K562 (cell line): ENCODE results near the gene VPS16. TPM values are rescaled to one million over a fixed set of nuclear protein-coding genes. Genes with fewer than 3 reads are reported as not detected.

Experiments used
- polyA plus RNA-seq, 8 experiments: library from polyadenylated mRNA; depleted of rRNA in 4 of 8; stranded (reverse) in 5 of 8; unstranded in 3 of 8; fragments of >200 nt; fragmentation: Nextera tagmentation in 2 of 8; fragmentation: Illumina TruSeq in 1 of 8; extraction: Ambion mirVana in 2 of 8; extraction: Trizol in 1 of 8; gene quantifications; 2 replicates each; pipeline versions ENCODE4 v1.2.1 to v1.2.3, GENCODE V29; 2011 to 2014; ENCODE audit warnings: inconsistent platforms in 1 of 8, missing spikeins in 1 of 8
- total RNA-seq, 7 experiments: library from RNA; depleted of rRNA in 6 of 7; stranded (reverse); fragments of >200 nt in 6 of 7; fragmentation: Illumina TruSeq in 2 of 7; extraction: Trizol in 2 of 7; gene quantifications; 2 replicates each; pipeline versions ENCODE4 v1.2.1 to v1.2.3, GENCODE V29; 2011 to 2021; ENCODE audit warnings: low replicate concordance in 1 of 7

Gene VPS16
- total and polyA plus RNA-seq, 9 of the 15 experiments (the other 6 are each of a cell fraction or from before 2014, with no cell fraction given), result 6.8 to 24.7 (median 14.0) TPM

Other genes with a start within 250 kb of the VPS16 start
Only the 7 nearest of the 12 such genes appear.
- 168 and 199 TPM in 2 replicates for gene IDH3B, start 176.5 kb upstream of the VPS16 start, total RNA-seq (2014; rRNA removed)
- gene IDH3B, start 176.5 kb upstream of the VPS16 start, total RNA-seq (2014; rRNA removed; fragmentation: Illumina TruSeq; extraction: Trizol), result 122 and 130 TPM in 2 replicates
- gene IDH3B, start 176.5 kb upstream of the VPS16 start, total RNA-seq (2015; rRNA removed; fragmentation: Illumina TruSeq; extraction: Trizol), result 130 and 133 TPM in 2 replicates
- 148 and 157 TPM in 2 replicates for gene IDH3B, start 176.5 kb upstream of the VPS16 start, total RNA-seq (2021)
- 224 and 343 TPM in 2 replicates for gene IDH3B, start 176.5 kb upstream of the VPS16 start, polyA plus RNA-seq (2011; rRNA removed)
- 151 and 155 TPM in 2 replicates for gene IDH3B, start 176.5 kb upstream of the VPS16 start, polyA plus RNA-seq (2014; fragmentation: Illumina TruSeq; extraction: Trizol)
- gene IDH3B, start 176.5 kb upstream of the VPS16 start, polyA plus RNA-seq (2014; fragmentation: Nextera tagmentation; extraction: Ambion mirVana), result 10 to 100 TPM; 91.7 to 92.3 TPM
- 196 and 222 TPM in 2 replicates for gene IDH3B, start 176.5 kb upstream of the VPS16 start, polyA plus RNA-seq (2014; rRNA removed)
- gene EBF4, start 148.0 kb upstream of the VPS16 start, total RNA-seq (2014; rRNA removed), result 0.09 TPM in 1 of 2 replicates, not detected in the other
- not detected in 2 replicates for gene EBF4, start 148.0 kb upstream of the VPS16 start, total RNA-seq (2014; rRNA removed; fragmentation: Illumina TruSeq; extraction: Trizol)
- gene EBF4, start 148.0 kb upstream of the VPS16 start, total RNA-seq (2015; rRNA removed; fragmentation: Illumina TruSeq; extraction: Trizol), result not detected in 2 replicates
- gene EBF4, start 148.0 kb upstream of the VPS16 start, total RNA-seq (2021), result not detected in 2 replicates
- 0.04 TPM in 1 of 2 replicates, not detected in the other for gene EBF4, start 148.0 kb upstream of the VPS16 start, polyA plus RNA-seq (2011; rRNA removed)
- not detected in 2 replicates for gene EBF4, start 148.0 kb upstream of the VPS16 start, polyA plus RNA-seq (2014; fragmentation: Illumina TruSeq; extraction: Trizol)
- not detected for gene EBF4, start 148.0 kb upstream of the VPS16 start, polyA plus RNA-seq (2014; fragmentation: Nextera tagmentation; extraction: Ambion mirVana)
- gene EBF4, start 148.0 kb upstream of the VPS16 start, polyA plus RNA-seq (2014; rRNA removed), result not detected in 2 replicates
- 0.32 and 0.41 TPM in 2 replicates for gene CPXM1, start 40.1 kb upstream of the VPS16 start, total RNA-seq (2014; rRNA removed)
- gene CPXM1, start 40.1 kb upstream of the VPS16 start, total RNA-seq (2014; rRNA removed; fragmentation: Illumina TruSeq; extraction: Trizol), result 0.07 and 0.13 TPM in 2 replicates
- 0.04 TPM in 1 of 2 replicates, not detected in the other for gene CPXM1, start 40.1 kb upstream of the VPS16 start, total RNA-seq (2015; rRNA removed; fragmentation: Illumina TruSeq; extraction: Trizol)
- 0.47 and 0.49 TPM in 2 replicates for gene CPXM1, start 40.1 kb upstream of the VPS16 start, total RNA-seq (2021)
- gene CPXM1, start 40.1 kb upstream of the VPS16 start, polyA plus RNA-seq (2011; rRNA removed), result 1.1 and 4.5 TPM in 2 replicates
- gene CPXM1, start 40.1 kb upstream of the VPS16 start, polyA plus RNA-seq (2014; fragmentation: Illumina TruSeq; extraction: Trizol), result 0.45 and 0.50 TPM in 2 replicates
- gene CPXM1, start 40.1 kb upstream of the VPS16 start, polyA plus RNA-seq (2014; fragmentation: Nextera tagmentation; extraction: Ambion mirVana), result not detected
- 0.28 and 0.37 TPM in 2 replicates for gene CPXM1, start 40.1 kb upstream of the VPS16 start, polyA plus RNA-seq (2014; rRNA removed)
- gene C20orf141, start 25.8 kb upstream of the VPS16 start, total RNA-seq (2014; rRNA removed), result not detected in 2 replicates
- not detected in 2 replicates for gene C20orf141, start 25.8 kb upstream of the VPS16 start, total RNA-seq (2014; rRNA removed; fragmentation: Illumina TruSeq; extraction: Trizol)
- not detected in 2 replicates for gene C20orf141, start 25.8 kb upstream of the VPS16 start, total RNA-seq (2015; rRNA removed; fragmentation: Illumina TruSeq; extraction: Trizol)
- gene C20orf141, start 25.8 kb upstream of the VPS16 start, total RNA-seq (2021), result not detected in 2 replicates
- gene C20orf141, start 25.8 kb upstream of the VPS16 start, polyA plus RNA-seq (2011; rRNA removed), result not detected in 2 replicates
- not detected in 2 replicates for gene C20orf141, start 25.8 kb upstream of the VPS16 start, polyA plus RNA-seq (2014; fragmentation: Illumina TruSeq; extraction: Trizol)
- not detected for gene C20orf141, start 25.8 kb upstream of the VPS16 start, polyA plus RNA-seq (2014; fragmentation: Nextera tagmentation; extraction: Ambion mirVana)
- not detected in 2 replicates for gene C20orf141, start 25.8 kb upstream of the VPS16 start, polyA plus RNA-seq (2014; rRNA removed)
- not detected in 2 replicates for gene TMEM239, start 24.4 kb upstream of the VPS16 start, total RNA-seq (2014; rRNA removed)
- gene TMEM239, start 24.4 kb upstream of the VPS16 start, total RNA-seq (2014; rRNA removed; fragmentation: Illumina TruSeq; extraction: Trizol), result not detected in 2 replicates
- not detected in 2 replicates for gene TMEM239, start 24.4 kb upstream of the VPS16 start, total RNA-seq (2015; rRNA removed; fragmentation: Illumina TruSeq; extraction: Trizol)
- not detected in 2 replicates for gene TMEM239, start 24.4 kb upstream of the VPS16 start, total RNA-seq (2021)
- gene TMEM239, start 24.4 kb upstream of the VPS16 start, polyA plus RNA-seq (2011; rRNA removed), result not detected in 2 replicates
- not detected in 2 replicates for gene TMEM239, start 24.4 kb upstream of the VPS16 start, polyA plus RNA-seq (2014; fragmentation: Illumina TruSeq; extraction: Trizol)
- not detected for gene TMEM239, start 24.4 kb upstream of the VPS16 start, polyA plus RNA-seq (2014; fragmentation: Nextera tagmentation; extraction: Ambion mirVana)
- gene TMEM239, start 24.4 kb upstream of the VPS16 start, polyA plus RNA-seq (2014; rRNA removed), result not detected in 2 replicates
- 6.2 and 6.4 TPM in 2 replicates for gene PCED1A, start 90 bp upstream of the VPS16 start, total RNA-seq (2014; rRNA removed)
- 1.5 and 2.0 TPM in 2 replicates for gene PCED1A, start 90 bp upstream of the VPS16 start, total RNA-seq (2014; rRNA removed; fragmentation: Illumina TruSeq; extraction: Trizol)
- gene PCED1A, start 90 bp upstream of the VPS16 start, total RNA-seq (2015; rRNA removed; fragmentation: Illumina TruSeq; extraction: Trizol), result 2.4 and 2.9 TPM in 2 replicates
- 8.9 and 9.4 TPM in 2 replicates for gene PCED1A, start 90 bp upstream of the VPS16 start, total RNA-seq (2021)
- gene PCED1A, start 90 bp upstream of the VPS16 start, polyA plus RNA-seq (2011; rRNA removed), result 7.4 and 20.2 TPM in 2 replicates
- gene PCED1A, start 90 bp upstream of the VPS16 start, polyA plus RNA-seq (2014; fragmentation: Illumina TruSeq; extraction: Trizol), result 4.3 and 5.9 TPM in 2 replicates
- 1 to 10 TPM; 1.6 to 3.2 TPM for gene PCED1A, start 90 bp upstream of the VPS16 start, polyA plus RNA-seq (2014; fragmentation: Nextera tagmentation; extraction: Ambion mirVana)
- 11.5 and 12.5 TPM in 2 replicates for gene PCED1A, start 90 bp upstream of the VPS16 start, polyA plus RNA-seq (2014; rRNA removed)
- 28.0 and 30.9 TPM in 2 replicates for gene PTPRA, start 32.7 kb downstream of the VPS16 start, total RNA-seq (2014; rRNA removed)
- 27.1 and 30.2 TPM in 2 replicates for gene PTPRA, start 32.7 kb downstream of the VPS16 start, total RNA-seq (2014; rRNA removed; fragmentation: Illumina TruSeq; extraction: Trizol)
- gene PTPRA, start 32.7 kb downstream of the VPS16 start, total RNA-seq (2015; rRNA removed; fragmentation: Illumina TruSeq; extraction: Trizol), result 26.4 and 26.5 TPM in 2 replicates
- 36.3 and 38.3 TPM in 2 replicates for gene PTPRA, start 32.7 kb downstream of the VPS16 start, total RNA-seq (2021)
- 75.5 and 80.5 TPM in 2 replicates for gene PTPRA, start 32.7 kb downstream of the VPS16 start, polyA plus RNA-seq (2011; rRNA removed)
- 59.4 and 78.9 TPM in 2 replicates for gene PTPRA, start 32.7 kb downstream of the VPS16 start, polyA plus RNA-seq (2014; fragmentation: Illumina TruSeq; extraction: Trizol)
- gene PTPRA, start 32.7 kb downstream of the VPS16 start, polyA plus RNA-seq (2014; fragmentation: Nextera tagmentation; extraction: Ambion mirVana), result 1 to 10 TPM; 3.4 to 6.2 TPM
- 29.4 and 36.2 TPM in 2 replicates for gene PTPRA, start 32.7 kb downstream of the VPS16 start, polyA plus RNA-seq (2014; rRNA removed)